Endodermal cell (in vitro differentiated cells): ENCODE measurements around the gene NABP2. TPM values are rescaled to one million over a fixed set of nuclear protein-coding genes. Genes with fewer than 3 reads are reported as not detected.

Experiments
- DNase-seq: peaks from one replicate; pipeline ENCODE4 v3.0.0-alpha.2; 2017
- H3K27ac ChIP-seq: 2 replicates; pipeline ENCODE4 v1.5.1; 2013; ENCODE audit warnings: mild to moderate bottlenecking, low read depth, low read length, moderate library complexity
- H3K27me3 ChIP-seq: 2 replicates; pipeline ENCODE4 v1.6.1; 2013; ENCODE audit warnings: mild to moderate bottlenecking, low read length, moderate library complexity; ENCODE audit not compliant: insufficient read depth, control insufficient read depth, poor library complexity, severe bottlenecking
- H3K36me3 ChIP-seq: 2 replicates; pipeline ENCODE4 v1.7.0; 2013; ENCODE audit warnings: mild to moderate bottlenecking, low read length, moderate library complexity; ENCODE audit not compliant: control insufficient read depth, insufficient read depth
- H3K4me1 ChIP-seq: one replicate; pipeline ENCODE4 v1.7.0; 2013; ENCODE audit warnings: low read length; ENCODE audit not compliant: control insufficient read depth, insufficient read depth
- H3K4me3 ChIP-seq: 2 replicates; pipeline ENCODE4 v1.5.1; 2013; ENCODE audit warnings: mild to moderate bottlenecking, low read length, moderate library complexity
- H3K9ac ChIP-seq: 2 replicates; pipeline ENCODE4 v1.6.1; 2013; ENCODE audit warnings: mild to moderate bottlenecking, low read length, moderate library complexity; ENCODE audit not compliant: poor library complexity, severe bottlenecking; ENCODE audit errors: extremely low read depth
- H3K9me3 ChIP-seq: 2 replicates; pipeline ENCODE4 v1.6.1; 2013; ENCODE audit warnings: mild to moderate bottlenecking, low read length, moderate library complexity; ENCODE audit not compliant: control insufficient read depth
- H3K27ac Mint-ChIP-seq: 2 replicates; pipeline ENCODE4 v1.8.0; 2020; ENCODE audit warnings: mixed read lengths
- H3K27me3 Mint-ChIP-seq: 2 replicates; pipeline ENCODE4 v1.8.0; 2021; ENCODE audit warnings: mild to moderate bottlenecking, mixed read lengths; ENCODE audit not compliant: insufficient read depth
- H3K36me3 Mint-ChIP-seq: 2 replicates; pipeline ENCODE4 v1.8.0; 2020; ENCODE audit warnings: low read depth, mixed read lengths
- H3K4me1 Mint-ChIP-seq: 2 replicates; pipeline ENCODE4 v1.8.0; 2020; ENCODE audit warnings: mixed read lengths
- H3K4me3 Mint-ChIP-seq: 2 replicates; pipeline ENCODE4 v1.8.0; 2020; ENCODE audit warnings: mild to moderate bottlenecking, moderate library complexity, mixed read lengths
- H3K9me3 Mint-ChIP-seq: 2 replicates; pipeline ENCODE4 v1.8.0; 2020; ENCODE audit warnings: mild to moderate bottlenecking, mixed read lengths
- CTCF ChIP-seq: fragments of 200-600 bp; sonication (generic); conservative IDR thresholded peaks from 2 replicates; pipeline ENCODE4 v1.5.0; 2021; ENCODE audit warnings: antibody characterized with exemption, mild to moderate bottlenecking
- WGBS, 2 experiments: methylation state at CpG; one replicate each; pipeline versions ENCODE4 v1.1.5 to v1.1.7; 2013; ENCODE audit warnings: missing lambda C conversion rate in 2 of 2, mixed read lengths in 1 of 2; ENCODE audit not compliant: insufficient coverage in 1 of 2, insufficient read length in 1 of 2; 5-methylcytosine and 5-hydroxymethylcytosine counted together
- total RNA-seq, 2 donors: library from RNA; stranded (reverse); fragmentation: NEBNext Ultra II Directional in 1 of 2; extraction: Animal tissue kit (Norgen Biotek cat#: 25700) in 1 of 2; gene quantifications; 2 replicates in 1 of 2; 3 replicates in 1 of 2; pipeline ENCODE4 v1.2.1, GENCODE V29; 2021

The NABP2 gene
- total RNA-seq, 2 donors from 2014 or later = 27.0 to 35.1 TPM

- no peak overlapping the region for H3K4me3 ChIP-seq
- Mint-ChIP-seq H3K27ac (no peak overlapping the region), H3K36me3 (peaks cover 65% of the 10 kb centered on the region), H3K9me3 (no peaks in the 10 kb centered on the region), H3K4me1 (no peaks in the 10 kb centered on the region), H3K27me3 (no peaks in the 10 kb centered on the region), H3K4me3 (no peak overlapping the region)
- H3K9ac ChIP-seq = no peak overlapping the region
- no peak overlapping the region for H3K27ac ChIP-seq
- TF ChIP-seq CTCF = no peak
- H3K36me3 ChIP-seq = peaks cover 78% of the 10 kb centered on the region
- no peak for DNase-seq
- no peaks in the 10 kb centered on the region for H3K27me3 ChIP-seq
- H3K9me3 ChIP-seq = no peaks in the 10 kb centered on the region
- H3K4me1 ChIP-seq = no peaks in the 10 kb centered on the region
- 95 to 100% methylated on average over 1 to 3 of the region's 3 CpGs for WGBS, 2 experiments
Observed at GRCh38 chr12:56278905-56279304, 54.8 kb downstream of the NABP2 start.

Other genes with a start within 250 kb of the NABP2 start
- gene SUOX, start 227.1 kb upstream of the NABP2 start, total RNA-seq = 10 to 100 TPM; 23.2 to 27.5 TPM
- 10 to 100 TPM in 1 of 2 donors, 1 to 10 TPM in 1; 9.8 to 10.2 TPM for gene IKZF4, start 203.3 kb upstream of the NABP2 start, total RNA-seq
- gene RPS26, start 182.4 kb upstream of the NABP2 start, total RNA-seq = 10 to 100 TPM; 35.8 to 58.6 TPM
- gene ERBB3, start 144.2 kb upstream of the NABP2 start, total RNA-seq = 10 to 100 TPM; 45.7 to 51.8 TPM
- 100 to 1,000 TPM; 128 to 161 TPM for gene PA2G4, start 119.8 kb upstream of the NABP2 start, total RNA-seq
- gene RPL41, start 107.7 kb upstream of the NABP2 start, total RNA-seq = 1,000 to 10,000 TPM; 4,305 to 4,379 TPM
- gene ZC3H10, start 106.1 kb upstream of the NABP2 start, total RNA-seq = 1 to 10 TPM; 7.9 to 9.1 TPM
- gene ESYT1, start 96.1 kb upstream of the NABP2 start, total RNA-seq = 100 to 1,000 TPM in 1 of 2 donors, 10 to 100 TPM in 1; 97.0 to 118 TPM
- gene MYL6B, start 71.8 kb upstream of the NABP2 start, total RNA-seq = 100 to 1,000 TPM; 153 to 191 TPM
- 1,000 to 10,000 TPM; 1,640 to 1,647 TPM for gene MYL6, start 66.0 kb upstream of the NABP2 start, total RNA-seq
- 100 to 1,000 TPM; 127 to 129 TPM for gene SMARCC2, start 34.9 kb upstream of the NABP2 start, total RNA-seq
- 10 to 100 TPM; 45.8 to 48.9 TPM for gene RNF41, start 2.4 kb upstream of the NABP2 start, total RNA-seq
- gene SLC39A5, start 5.7 kb downstream of the NABP2 start, total RNA-seq = 1 to 10 TPM; 2.5 to 3.2 TPM
- gene ANKRD52, start 34.0 kb downstream of the NABP2 start, total RNA-seq = 10 to 100 TPM; 39.3 to 54.9 TPM
- gene COQ10A, start 42.6 kb downstream of the NABP2 start, total RNA-seq = 10 to 100 TPM; 20.5 to 23.2 TPM
- gene CS, start 76.0 kb downstream of the NABP2 start, total RNA-seq = 100 to 1,000 TPM; 134 to 167 TPM
- gene CNPY2, start 91.6 kb downstream of the NABP2 start, total RNA-seq = 100 to 1,000 TPM; 183 to 198 TPM
- 10 to 100 TPM; 66.5 to 90.3 TPM for gene PAN2, start 109.7 kb downstream of the NABP2 start, total RNA-seq
- 10 to 100 TPM in 1 of 2 donors, 1 to 10 TPM in 1; 4.6 to 10.4 TPM for gene IL23A, start 114.5 kb downstream of the NABP2 start, total RNA-seq
- 100 to 1,000 TPM; 107 to 112 TPM for gene STAT2, start 135.8 kb downstream of the NABP2 start, total RNA-seq
- gene APOF, start 138.5 kb downstream of the NABP2 start, total RNA-seq = not detected
- gene TIMELESS, start 225.1 kb downstream of the NABP2 start, total RNA-seq = 10 to 100 TPM; 64.5 to 85.3 TPM
- not detected for gene MIP, start 230.3 kb downstream of the NABP2 start, total RNA-seq
- gene SPRYD4, start 244.2 kb downstream of the NABP2 start, total RNA-seq = 1 to 10 TPM; 2.9 to 3.8 TPM